Osteocyte (in vitro differentiated cells): Measurements from ENCODE around the gene CACNA1S. TPM values are rescaled to one million over a fixed set of nuclear protein-coding genes. Genes with fewer than 3 reads are reported as not detected.

Experiments
- DNase-seq: peaks from one replicate; pipeline ENCODE4 v3.0.0; 2021; ENCODE audit warnings: mixed read lengths; ENCODE audit not compliant: unreplicated experiment; ENCODE audit errors: extremely low spot score
- H3K27ac Mint-ChIP-seq: one replicate; pipeline ENCODE4 v1.8.0; 2021; ENCODE audit warnings: mild to moderate bottlenecking, mixed read lengths; ENCODE audit not compliant: unreplicated experiment
- H3K27me3 Mint-ChIP-seq: one replicate; pipeline ENCODE4 v1.8.0; 2021; ENCODE audit warnings: mixed read lengths; ENCODE audit not compliant: unreplicated experiment
- H3K36me3 Mint-ChIP-seq: one replicate; pipeline ENCODE4 v1.8.0; 2021; ENCODE audit warnings: mixed read lengths; ENCODE audit not compliant: unreplicated experiment
- H3K4me1 Mint-ChIP-seq: one replicate; pipeline ENCODE4 v1.8.0; 2021; ENCODE audit warnings: mixed read lengths; ENCODE audit not compliant: unreplicated experiment
- H3K4me3 Mint-ChIP-seq: one replicate; pipeline ENCODE4 v1.8.0; 2021; ENCODE audit warnings: mild to moderate bottlenecking, moderate library complexity, mixed read lengths; ENCODE audit not compliant: unreplicated experiment
- H3K9me3 Mint-ChIP-seq: one replicate; pipeline ENCODE4 v1.8.0; 2021; ENCODE audit warnings: mixed read lengths; ENCODE audit not compliant: unreplicated experiment
- CTCF ChIP-seq: fragments of 200-600 bp; sonication (generic); IDR thresholded peaks from 2 replicates; pipeline ENCODE4 v1.5.0; 2021; ENCODE audit warnings: antibody characterized with exemption, mild to moderate bottlenecking, moderate library complexity
- total RNA-seq: library from RNA; stranded (reverse); gene quantifications from 2 replicates; pipeline ENCODE4 v1.2.1, GENCODE V29; 2021

CACNA1S gene
- total RNA-seq, 1 donor from 2014 or later = not detected

DNA sequence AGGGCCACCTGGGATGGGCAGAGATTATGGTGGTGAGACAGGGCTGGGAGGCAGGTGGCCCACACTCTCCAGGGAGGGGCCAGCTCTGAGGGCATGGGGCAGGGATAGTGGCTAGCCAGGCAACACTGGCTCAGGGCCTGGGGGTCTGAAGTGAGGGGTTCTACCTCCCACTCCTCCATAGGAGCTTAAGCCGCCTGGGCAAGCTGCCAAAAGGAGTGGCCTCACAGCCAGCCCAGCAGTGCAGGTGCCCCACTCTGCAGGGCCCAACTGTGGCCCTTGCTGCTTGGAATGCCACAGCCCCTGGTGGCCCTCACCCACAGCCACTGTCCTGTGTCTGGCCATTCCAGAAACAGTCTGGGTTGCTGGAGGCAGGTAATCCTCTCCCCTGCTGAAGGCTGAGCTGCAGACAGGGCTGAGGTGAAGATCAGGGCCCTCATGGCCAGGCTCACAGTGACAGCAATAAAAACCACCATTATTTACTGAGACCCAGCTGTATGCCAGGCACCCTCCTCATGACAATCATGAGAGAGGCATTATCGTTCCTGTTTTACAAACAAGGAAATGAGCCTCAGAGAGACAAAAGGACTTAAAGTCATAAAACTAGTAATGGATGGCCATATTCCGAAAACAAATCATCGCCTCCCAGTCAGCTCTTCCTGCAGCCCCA lies 119.7 kb downstream of the CACNA1S start:
- Mint-ChIP-seq H3K4me3 (no peak overlapping the region), H3K27ac (no peak overlapping the region), H3K4me1 (no peaks in the 10 kb centered on the region), H3K36me3 (no peaks in the 10 kb centered on the region), H3K9me3 (no peaks in the 10 kb centered on the region), H3K27me3 (no peaks in the 10 kb centered on the region)
- no peak for TF ChIP-seq CTCF
- no peak for DNase-seq

GRCh38 chr1:200991097-200991614 lies 121.1 kb downstream of the CACNA1S start:
- H3K4me3 Mint-ChIP-seq = no peak overlapping the region
- H3K4me1 Mint-ChIP-seq = no peaks in the 10 kb centered on the region
- H3K27me3 Mint-ChIP-seq = no peaks in the 10 kb centered on the region
- H3K9me3 Mint-ChIP-seq = no peaks in the 10 kb centered on the region
- no peak overlapping the region for H3K27ac Mint-ChIP-seq
- no peak for TF ChIP-seq CTCF
- DNase-seq = no peak
- H3K36me3 Mint-ChIP-seq = no peaks in the 10 kb centered on the region

GRCh38 chr1:200990114-200990513 lies 122.1 kb downstream of the CACNA1S start:
- DNase-seq = no peak
- no peaks in the 10 kb centered on the region for H3K9me3 Mint-ChIP-seq
- H3K4me1 Mint-ChIP-seq = no peaks in the 10 kb centered on the region
- H3K4me3 Mint-ChIP-seq = no peak overlapping the region
- no peak overlapping the region for H3K27ac Mint-ChIP-seq
- no peaks in the 10 kb centered on the region for H3K36me3 Mint-ChIP-seq
- TF ChIP-seq CTCF = no peak
- H3K27me3 Mint-ChIP-seq = no peaks in the 10 kb centered on the region

Other genes starting within 250 kb of the CACNA1S start
- gene GPR25, start 239.4 kb downstream of the CACNA1S start, total RNA-seq = not detected in 2 replicates
- 2.0 and 2.1 TPM in 2 replicates for gene INAVA, start 217.5 kb downstream of the CACNA1S start, total RNA-seq
- 0.63 and 0.97 TPM in 2 replicates for gene KIF21B, start 88.7 kb downstream of the CACNA1S start, total RNA-seq
- not detected in 2 replicates for gene ASCL5, start 14.8 kb upstream of the CACNA1S start, total RNA-seq
- 63.9 and 64.2 TPM in 2 replicates for gene TMEM9, start 42.0 kb upstream of the CACNA1S start, total RNA-seq
- gene IGFN1, start 78.4 kb upstream of the CACNA1S start, total RNA-seq = 3.2 and 3.8 TPM in 2 replicates
- not detected in 2 replicates for gene PKP1, start 171.1 kb upstream of the CACNA1S start, total RNA-seq